SK-N-SH treated with all-trans-retinoic acid at 6 μM for 48 hours (cell line): ENCODE data around the gene SNX10.
A peak's percentile ranks its signal among the peaks of the same experiment; 100 is the strongest.

Experiments used
- ATAC-seq: fragments of 200-7000 bp; cut with Tn5 transposase; 3 replicates; pipeline ENCODE4 v1.9.1; 2020; ENCODE audit warnings: mild to moderate bottlenecking, moderate library complexity
- ARNTL ChIP-seq: fragments of 450-650 bp; formaldehyde crosslinking; IDR thresholded peaks from 2 replicates; pipeline ENCODE4 v1.5.0; 2020; ENCODE audit warnings: low read depth, mild to moderate bottlenecking, moderate library complexity, borderline replicate concordance
- BACH2 ChIP-seq: fragments of 250-450 bp; sonication (Bioruptor Pico); IDR thresholded peaks from 2 replicates; pipeline ENCODE4 v1.9.0; 2021; ENCODE audit warnings: mild to moderate bottlenecking, borderline replicate concordance
- CREB5 ChIP-seq: fragments of 250-450 bp; sonication (Bioruptor Pico); IDR thresholded peaks from 2 replicates; pipeline ENCODE4 v1.5.1; 2020; ENCODE audit warnings: low read depth, mild to moderate bottlenecking, moderate library complexity
- CSRNP3 ChIP-seq: fragments of 250-450 bp; sonication (Bioruptor Pico); IDR thresholded peaks from 2 replicates; pipeline ENCODE4 v1.5.1; 2021; ENCODE audit warnings: mild to moderate bottlenecking, moderate library complexity
- ESRRG ChIP-seq: fragments of 250-450 bp; sonication (Bioruptor Pico); IDR thresholded peaks from 2 replicates; pipeline ENCODE4 v1.6.1; 2021; ENCODE audit warnings: mild to moderate bottlenecking
- GLIS3 ChIP-seq: fragments of 250-450 bp; sonication (Bioruptor Pico); IDR thresholded peaks from 2 replicates; pipeline ENCODE4 v1.5.0; 2020; ENCODE audit warnings: mild to moderate bottlenecking, moderate library complexity
- ISL1 ChIP-seq: fragments of 250-450 bp; sonication (Bioruptor Pico); IDR thresholded peaks from 2 replicates; pipeline ENCODE4 v2.1.2; 2022; ENCODE audit warnings: mild to moderate bottlenecking, moderate library complexity
- OSR1 ChIP-seq: fragments of 250-450 bp; sonication (Bioruptor Pico); IDR thresholded peaks from 2 replicates; pipeline ENCODE4 v1.8.0; 2022; ENCODE audit warnings: moderate library complexity, mild to moderate bottlenecking, inconsistent platforms
- PATZ1 ChIP-seq: fragments of 250-450 bp; sonication (Bioruptor Pico); IDR thresholded peaks from 2 replicates; pipeline ENCODE4 v1.8.0; 2020; ENCODE audit warnings: mild to moderate bottlenecking, moderate library complexity, borderline replicate concordance
- PPARA ChIP-seq: fragments of 250-450 bp; sonication (Bioruptor Pico); IDR thresholded peaks from 2 replicates; pipeline ENCODE4 v1.5.0; 2020; ENCODE audit warnings: mild to moderate bottlenecking, borderline replicate concordance
- RARB ChIP-seq: fragments of 250-450 bp; sonication (Bioruptor Pico); IDR thresholded peaks from 2 replicates; pipeline ENCODE4 v1.8.0; 2021; ENCODE audit warnings: mild to moderate bottlenecking, moderate library complexity
- SNAI2 ChIP-seq: fragments of 250-450 bp; sonication (Bioruptor Pico); IDR thresholded peaks from 2 replicates; pipeline ENCODE4 v1.5.0; 2020; ENCODE audit warnings: mild to moderate bottlenecking, moderate library complexity
- TCF4 ChIP-seq: fragments of 250-450 bp; sonication (Bioruptor Pico); IDR thresholded peaks from 2 replicates; pipeline ENCODE4 v1.8.0; 2021; ENCODE audit warnings: mild to moderate bottlenecking, moderate library complexity, borderline replicate concordance
- TOX ChIP-seq: fragments of 250-450 bp; sonication (Bioruptor Pico); IDR thresholded peaks from 2 replicates; pipeline ENCODE4 v1.8.0; 2021; ENCODE audit warnings: mild to moderate bottlenecking, moderate library complexity, borderline replicate concordance
- TSHZ2 ChIP-seq: fragments of 250-450 bp; sonication (Bioruptor Pico); IDR thresholded peaks from 2 replicates; pipeline ENCODE4 v1.5.0; 2020; ENCODE audit warnings: mild to moderate bottlenecking, moderate library complexity
- ZC3H10 ChIP-seq: fragments of 250-450 bp; sonication (Bioruptor Pico); IDR thresholded peaks from 2 replicates; pipeline ENCODE4 v1.5.1; 2021; ENCODE audit warnings: mild to moderate bottlenecking, moderate library complexity
- ZFP3 ChIP-seq: fragments of 250-450 bp; sonication (Bioruptor Pico); IDR thresholded peaks from 2 replicates; pipeline ENCODE4 v1.5.0; 2020; ENCODE audit warnings: mild to moderate bottlenecking, moderate library complexity
- ZFP30 ChIP-seq: fragments of 450-650 bp; formaldehyde crosslinking; IDR thresholded peaks from 2 replicates; pipeline ENCODE4 v1.5.0; 2022; ENCODE audit warnings: mild to moderate bottlenecking, moderate library complexity
- ZNF565 ChIP-seq: fragments of 450-650 bp; formaldehyde crosslinking; conservative IDR thresholded peaks from 2 replicates; pipeline ENCODE4 v1.5.0; 2020; ENCODE audit warnings: low read depth, mild to moderate bottlenecking, moderate library complexity
- ZNF70 ChIP-seq: fragments of 450-650 bp; formaldehyde crosslinking; IDR thresholded peaks from 2 replicates; pipeline ENCODE4 v1.5.0; 2020; ENCODE audit warnings: mild to moderate bottlenecking, moderate library complexity
- ZNF8 ChIP-seq: fragments of 450-650 bp; formaldehyde crosslinking; IDR thresholded peaks from 2 replicates; pipeline ENCODE4 v1.5.0; 2020; ENCODE audit warnings: mild to moderate bottlenecking, moderate library complexity
- TF ChIP-seq, protein P1 (sequence below): fragments of 250-450 bp; sonication (Bioruptor Pico); IDR thresholded peaks from 2 replicates; pipeline ENCODE4 v1.8.0; 2021; ENCODE audit warnings: low read depth, mild to moderate bottlenecking, moderate library complexity, borderline replicate concordance

The SNX10 gene

DNA sequence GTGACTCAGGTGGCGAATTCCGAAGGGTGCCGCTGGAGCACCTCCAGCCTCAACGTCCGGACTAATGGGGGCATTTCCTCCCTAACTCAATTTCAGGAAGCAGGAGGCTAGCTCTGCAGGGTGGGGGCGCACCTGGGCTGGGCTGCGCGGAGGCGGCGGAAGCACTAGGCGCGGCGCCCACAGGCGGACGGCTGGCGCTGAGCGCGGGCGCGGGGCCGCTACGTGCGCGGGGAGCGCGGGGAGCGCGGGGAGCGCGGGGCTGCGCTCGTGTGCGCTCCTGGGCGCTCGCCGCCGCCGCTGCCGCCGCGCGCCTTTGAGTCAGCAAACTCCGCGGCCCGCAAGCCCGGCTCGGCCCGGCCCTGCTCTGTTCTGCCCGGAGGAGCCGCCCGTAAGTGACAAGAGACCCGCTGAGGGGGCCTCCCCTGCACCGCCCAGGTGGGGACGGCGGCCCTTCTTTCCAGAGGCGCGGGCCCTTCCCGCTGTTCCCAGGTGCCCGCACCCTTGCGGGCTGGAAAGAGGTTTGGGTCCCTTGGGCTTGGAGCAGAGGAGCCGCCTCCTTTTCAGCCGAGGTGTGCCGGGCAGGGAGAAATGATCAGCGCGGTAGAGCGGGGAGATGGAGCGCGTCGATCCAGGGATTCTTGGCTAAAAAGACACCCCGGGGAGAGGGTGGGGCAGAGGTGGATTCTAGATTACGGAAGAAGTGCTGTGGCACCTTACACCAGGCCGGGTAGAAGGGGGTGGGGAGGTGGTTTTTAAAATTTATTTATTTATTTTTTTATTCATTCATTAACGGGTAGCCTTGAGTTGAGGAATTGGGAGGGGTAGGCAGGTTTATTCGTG, at the start of gene SNX10:
TSS of gene SNX10 (plus strand) at position 164 of the 840 bp plus-strand sequence. CDS start 54,581 bp downstream, outside the sequence.
- no peak for TF ChIP-seq ZFP30 (CRISPR knock-in tag)
- no peak for TF ChIP-seq ZC3H10
- no peak for TF ChIP-seq ZNF70
- TF ChIP-seq ZFP3 (CRISPR knock-in tag): no peak
- TF ChIP-seq ESRRG: no peak
- TF ChIP-seq ZNF565 (CRISPR knock-in tag): no peak
- TF ChIP-seq BACH2: no peak
- TF ChIP-seq PATZ1 (CRISPR knock-in tag): no peak
- no peak for TF ChIP-seq ARNTL (CRISPR knock-in tag)
- TF ChIP-seq CREB5: no peak
- TF ChIP-seq, all 23 proteins: peak for 0
- ATAC-seq: peak; percentile 58

GRCh38 chr7:26245150-26245549, 46.5 kb upstream of the SNX10 start:
- no peak for ATAC-seq
- TF ChIP-seq TCF4 (CRISPR knock-in tag): no peak
- TF ChIP-seq PATZ1 (CRISPR knock-in tag): no peak
- no peak for TF ChIP-seq ZNF8 (CRISPR knock-in tag)
- TF ChIP-seq TOX (CRISPR knock-in tag): no peak
- TF ChIP-seq TSHZ2: no peak
- no peak for TF ChIP-seq ZFP30 (CRISPR knock-in tag)
- no peak for TF ChIP-seq ZFP3 (CRISPR knock-in tag)
- TF ChIP-seq CSRNP3 (CRISPR knock-in tag): no peak
- TF ChIP-seq ZNF565 (CRISPR knock-in tag): no peak
- TF ChIP-seq ZNF70: no peak
- no peak for TF ChIP-seq PPARA (CRISPR knock-in tag)

DNA sequence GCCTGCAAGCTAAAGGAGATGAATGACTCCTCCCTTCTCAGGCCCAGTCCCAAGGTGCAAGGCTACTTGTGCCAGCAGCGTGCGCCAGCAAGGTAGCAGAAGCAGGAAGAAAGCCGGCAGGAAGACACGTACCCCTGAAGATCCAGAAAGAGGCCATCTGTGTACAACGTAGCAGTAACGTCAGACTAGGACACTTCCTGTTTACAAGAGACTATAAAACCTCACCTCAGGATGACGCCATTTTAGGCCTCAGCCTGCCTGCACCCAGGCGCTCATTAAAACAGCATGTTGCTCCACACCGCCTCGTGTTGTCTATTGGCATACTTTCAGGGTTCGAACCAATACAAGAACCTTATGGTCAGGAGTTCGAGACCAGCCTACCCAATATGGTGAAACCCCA, 41.4 kb upstream of the SNX10 start:
- TF ChIP-seq ZFP30 (CRISPR knock-in tag) (no peak), SNAI2 (no peak), GLIS3 (CRISPR knock-in tag) (no peak), OSR1 (CRISPR knock-in tag) (no peak), ISL1 (CRISPR knock-in tag) (no peak), PATZ1 (CRISPR knock-in tag) (no peak), TCF4 (CRISPR knock-in tag) (no peak), BACH2 (no peak), CSRNP3 (CRISPR knock-in tag) (no peak), ZNF8 (CRISPR knock-in tag) (no peak), ARNTL (CRISPR knock-in tag) (no peak), RARB (CRISPR knock-in tag) (no peak), TOX (CRISPR knock-in tag) (no peak)
- TF ChIP-seq, protein P1, sequence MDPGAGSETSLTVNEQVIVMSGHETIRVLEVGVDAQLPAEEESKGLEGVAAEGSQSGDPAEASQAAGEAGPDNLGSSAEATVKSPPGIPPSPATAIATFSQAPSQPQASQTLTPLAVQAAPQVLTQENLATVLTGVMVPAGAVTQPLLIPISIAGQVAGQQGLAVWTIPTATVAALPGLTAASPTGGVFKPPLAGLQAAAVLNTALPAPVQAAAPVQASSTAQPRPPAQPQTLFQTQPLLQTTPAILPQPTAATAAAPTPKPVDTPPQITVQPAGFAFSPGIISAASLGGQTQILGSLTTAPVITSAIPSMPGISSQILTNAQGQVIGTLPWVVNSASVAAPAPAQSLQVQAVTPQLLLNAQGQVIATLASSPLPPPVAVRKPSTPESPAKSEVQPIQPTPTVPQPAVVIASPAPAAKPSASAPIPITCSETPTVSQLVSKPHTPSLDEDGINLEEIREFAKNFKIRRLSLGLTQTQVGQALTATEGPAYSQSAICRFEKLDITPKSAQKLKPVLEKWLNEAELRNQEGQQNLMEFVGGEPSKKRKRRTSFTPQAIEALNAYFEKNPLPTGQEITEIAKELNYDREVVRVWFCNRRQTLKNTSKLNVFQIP (CRISPR knock-in tag): no peak
- TF ChIP-seq, all 23 proteins: peak for 0

More for the DNA sequence above, 41.4 kb upstream of the SNX10 start:
- ATAC-seq: no peak
